DMS 273 treated with DMSO at 0.1 percent for 48 hours (cell line): ENCODE data around the gene ONECUT2.

Source experiments
- DNase-seq: peaks from one replicate; lab custom pipeline; 2025; lab: John Stamatoyannopoulos, UW

ONECUT2 gene

DNA sequence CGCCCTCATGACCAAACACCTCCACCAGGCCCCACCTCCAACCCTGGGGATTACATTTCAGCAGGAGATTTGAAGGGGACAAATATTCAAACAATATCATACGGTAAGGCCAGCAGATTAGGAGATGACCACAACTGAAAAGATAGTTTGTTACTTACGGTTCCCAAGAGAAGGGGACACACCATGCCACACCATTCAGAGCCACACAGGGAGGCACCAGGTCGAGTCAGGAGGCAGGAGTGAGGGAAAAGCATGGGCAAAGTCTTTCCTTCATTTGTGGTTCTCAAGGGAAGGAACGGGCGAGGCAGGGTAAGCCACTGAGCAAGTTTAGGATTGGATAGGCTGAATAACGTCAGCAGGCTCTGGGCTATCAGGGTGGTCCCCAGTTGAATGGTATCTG, 94.0 kb downstream of the ONECUT2 start:
- no peak for DNase-seq

- no peak for DNase-seq
These were observed 98.1 kb downstream of the ONECUT2 start for GRCh38 chr18:57533006-57533867.

DNA sequence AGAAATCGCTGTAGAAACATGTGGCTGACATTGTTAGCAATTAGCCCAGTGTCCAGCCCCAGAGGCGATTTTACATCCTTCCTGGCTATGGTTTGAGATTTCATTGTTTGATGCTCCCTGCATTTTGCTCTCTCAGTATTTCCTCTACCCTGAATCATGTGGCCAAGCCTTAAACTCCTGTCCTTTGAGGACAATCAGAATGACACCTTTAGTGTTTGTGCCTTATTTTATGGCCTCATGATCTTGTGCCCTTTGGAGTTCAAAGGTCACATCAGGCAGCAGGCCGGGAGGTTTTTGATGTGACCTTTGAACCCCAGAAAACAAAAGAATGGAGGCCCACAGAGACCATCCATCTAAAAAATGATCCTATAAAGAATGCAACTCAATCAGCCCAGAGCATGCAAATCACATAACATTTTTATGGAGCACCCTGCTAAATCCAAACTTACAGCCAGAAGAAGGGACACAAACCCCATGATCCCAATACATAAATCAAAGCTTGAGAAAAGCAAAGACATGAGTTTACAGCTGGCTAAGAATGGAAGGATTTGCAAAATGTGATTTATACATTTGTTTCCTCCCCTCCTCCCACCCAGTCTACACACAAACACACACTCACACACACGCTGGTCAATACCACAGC, 98.8 kb downstream of the ONECUT2 start:
- no peak for DNase-seq

- no peak for DNase-seq
These were observed 99.3 kb downstream of the ONECUT2 start for GRCh38 chr18:57534511-57534909.

GRCh38 chr18:57538614-57539013, 103.4 kb downstream of the ONECUT2 start:
- no peak for DNase-seq

GRCh38 chr18:57539702-57540101, 104.5 kb downstream of the ONECUT2 start:
- no peak for DNase-seq
